RWPE2 (cell line): ENCODE data around the gene CCDC120.

Experiments
- ATAC-seq: fragments of 200-7000 bp; cut with Tn5 transposase; 3 replicates; pipeline ENCODE4 v1.9.1; 2021; ENCODE audit warnings: low read depth
- DNase-seq: peaks from one replicate; pipeline ENCODE4 v3.0.0-alpha.2; 2020; ENCODE audit warnings: low spot score
- H3K27ac ChIP-seq: fragments of 450-650 bp; 2 replicates; pipeline ENCODE4 v1.5.1; 2017; ENCODE audit warnings: mild to moderate bottlenecking; ENCODE audit not compliant: poor library complexity, severe bottlenecking
- H3K27me3 ChIP-seq: fragments of 250-450 bp; sonication (Bioruptor Pico); 2 replicates; pipeline ENCODE4 v1.5.1; 2021; ENCODE audit warnings: mild to moderate bottlenecking, moderate library complexity; ENCODE audit not compliant: insufficient read depth, poor library complexity, severe bottlenecking
- H3K36me3 ChIP-seq: fragments of 250-450 bp; sonication (Bioruptor Pico); 2 replicates; pipeline ENCODE4 v1.5.1; 2020; ENCODE audit warnings: low read depth, mild to moderate bottlenecking, moderate library complexity
- H3K4me1 ChIP-seq: fragments of 250-450 bp; sonication (Bioruptor Pico); 2 replicates; pipeline ENCODE4 v1.5.1; 2021; ENCODE audit warnings: mild to moderate bottlenecking, moderate library complexity; ENCODE audit not compliant: insufficient read depth, poor library complexity, severe bottlenecking
- H3K4me3 ChIP-seq: fragments of 250-450 bp; sonication (Bioruptor Pico); 2 replicates; pipeline ENCODE4 v1.5.1; 2021; ENCODE audit warnings: mild to moderate bottlenecking, moderate library complexity; ENCODE audit not compliant: severe bottlenecking
- H3K9me3 ChIP-seq: fragments of 250-450 bp; sonication (Bioruptor Pico); 2 replicates; pipeline ENCODE4 v1.5.1; 2021; ENCODE audit warnings: mild to moderate bottlenecking, moderate library complexity; ENCODE audit not compliant: severe bottlenecking
- CTCF ChIP-seq: fragments of 450-650 bp; IDR thresholded peaks from one replicate; pipeline ENCODE4 v1.5.1; 2017; ENCODE audit warnings: mild to moderate bottlenecking, moderate library complexity; ENCODE audit not compliant: poor library complexity, severe bottlenecking

CCDC120 gene

GRCh38 chrX:49103637-49104036, 44.8 kb downstream of the CCDC120 start:
- no peaks in the 10 kb centered on the region for H3K27me3 ChIP-seq
- no peaks in the 10 kb centered on the region for H3K9me3 ChIP-seq
- no peaks in the 10 kb centered on the region for H3K36me3 ChIP-seq
- H3K4me1 ChIP-seq: no peaks in the 10 kb centered on the region
- no peak overlapping the region for H3K27ac ChIP-seq
- H3K4me3 ChIP-seq: no peak overlapping the region
- TF ChIP-seq CTCF: no peak
- DNase-seq (no peak), ATAC-seq (no peak)

- H3K4me3 ChIP-seq: no peak overlapping the region
- no peaks in the 10 kb centered on the region for H3K36me3 ChIP-seq
- no peaks in the 10 kb centered on the region for H3K4me1 ChIP-seq
- no peaks in the 10 kb centered on the region for H3K27me3 ChIP-seq
- no peak for TF ChIP-seq CTCF
- no peak overlapping the region for H3K27ac ChIP-seq
- H3K9me3 ChIP-seq: no peaks in the 10 kb centered on the region
- no peak for DNase-seq
- ATAC-seq: no peak
These were observed 47.5 kb downstream of the CCDC120 start for GRCh38 chrX:49106296-49106695.

- no peak overlapping the region for H3K27ac ChIP-seq
- DNase-seq (no peak), ATAC-seq (no peak)
- no peak for TF ChIP-seq CTCF
- no peaks in the 10 kb centered on the region for H3K4me1 ChIP-seq
- H3K36me3 ChIP-seq: no peaks in the 10 kb centered on the region
- no peaks in the 10 kb centered on the region for H3K9me3 ChIP-seq
- H3K27me3 ChIP-seq: no peaks in the 10 kb centered on the region
- no peak overlapping the region for H3K4me3 ChIP-seq
These were observed 48.1 kb downstream of the CCDC120 start for GRCh38 chrX:49106930-49107329.

GRCh38 chrX:49108641-49109040, 49.8 kb downstream of the CCDC120 start:
- TF ChIP-seq CTCF: no peak
- Histone ChIP-seq H3K36me3 (no peaks in the 10 kb centered on the region), H3K27ac (no peak overlapping the region), H3K27me3 (no peaks in the 10 kb centered on the region), H3K9me3 (no peaks in the 10 kb centered on the region), H3K4me3 (no peak overlapping the region), H3K4me1 (no peaks in the 10 kb centered on the region)
- ATAC-seq: no peak
- DNase-seq: no peak

GRCh38 chrX:49110417-49110816, 51.6 kb downstream of the CCDC120 start:
- no peak overlapping the region for H3K4me3 ChIP-seq
- TF ChIP-seq CTCF: no peak
- H3K27me3 ChIP-seq: no peaks in the 10 kb centered on the region
- no peaks in the 10 kb centered on the region for H3K36me3 ChIP-seq
- ATAC-seq (no peak), DNase-seq (no peak)
- H3K4me1 ChIP-seq: no peaks in the 10 kb centered on the region
- H3K27ac ChIP-seq: no peak overlapping the region
- no peaks in the 10 kb centered on the region for H3K9me3 ChIP-seq
